GM12872 (cell line): Measurements from ENCODE around the gene WWOX.

Experiments used
- TF ChIP-seq, protein P1 (sequence below): IDR thresholded peaks from 3 replicates; pipeline ENCODE4 v1.5.1; 2011; ENCODE audit warnings: low read depth, mild to moderate bottlenecking, low read length, moderate library complexity; ENCODE audit not compliant: insufficient read depth

Gene WWOX

DNA sequence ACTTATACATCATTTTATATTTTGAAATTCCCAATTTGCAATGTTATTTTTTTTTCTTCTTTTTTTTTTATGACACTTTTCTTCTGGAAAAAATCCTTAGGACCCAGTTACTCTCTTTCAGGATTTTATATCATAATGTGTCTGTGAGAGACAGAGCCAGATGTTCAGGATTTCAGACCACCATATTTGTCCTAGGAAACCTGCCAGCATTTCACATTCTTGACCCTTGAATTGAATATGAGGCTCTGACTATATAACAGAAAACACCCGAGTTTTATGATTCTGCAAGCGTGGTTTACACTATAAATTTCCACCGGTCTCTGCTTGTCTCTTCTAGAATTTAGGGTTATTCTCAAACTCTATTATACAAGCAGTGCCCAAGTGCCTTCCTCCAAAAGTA lies 621.0 kb downstream of the WWOX start:
- TF ChIP-seq, protein P1, sequence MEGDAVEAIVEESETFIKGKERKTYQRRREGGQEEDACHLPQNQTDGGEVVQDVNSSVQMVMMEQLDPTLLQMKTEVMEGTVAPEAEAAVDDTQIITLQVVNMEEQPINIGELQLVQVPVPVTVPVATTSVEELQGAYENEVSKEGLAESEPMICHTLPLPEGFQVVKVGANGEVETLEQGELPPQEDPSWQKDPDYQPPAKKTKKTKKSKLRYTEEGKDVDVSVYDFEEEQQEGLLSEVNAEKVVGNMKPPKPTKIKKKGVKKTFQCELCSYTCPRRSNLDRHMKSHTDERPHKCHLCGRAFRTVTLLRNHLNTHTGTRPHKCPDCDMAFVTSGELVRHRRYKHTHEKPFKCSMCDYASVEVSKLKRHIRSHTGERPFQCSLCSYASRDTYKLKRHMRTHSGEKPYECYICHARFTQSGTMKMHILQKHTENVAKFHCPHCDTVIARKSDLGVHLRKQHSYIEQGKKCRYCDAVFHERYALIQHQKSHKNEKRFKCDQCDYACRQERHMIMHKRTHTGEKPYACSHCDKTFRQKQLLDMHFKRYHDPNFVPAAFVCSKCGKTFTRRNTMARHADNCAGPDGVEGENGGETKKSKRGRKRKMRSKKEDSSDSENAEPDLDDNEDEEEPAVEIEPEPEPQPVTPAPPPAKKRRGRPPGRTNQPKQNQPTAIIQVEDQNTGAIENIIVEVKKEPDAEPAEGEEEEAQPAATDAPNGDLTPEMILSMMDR = no peak

DNA sequence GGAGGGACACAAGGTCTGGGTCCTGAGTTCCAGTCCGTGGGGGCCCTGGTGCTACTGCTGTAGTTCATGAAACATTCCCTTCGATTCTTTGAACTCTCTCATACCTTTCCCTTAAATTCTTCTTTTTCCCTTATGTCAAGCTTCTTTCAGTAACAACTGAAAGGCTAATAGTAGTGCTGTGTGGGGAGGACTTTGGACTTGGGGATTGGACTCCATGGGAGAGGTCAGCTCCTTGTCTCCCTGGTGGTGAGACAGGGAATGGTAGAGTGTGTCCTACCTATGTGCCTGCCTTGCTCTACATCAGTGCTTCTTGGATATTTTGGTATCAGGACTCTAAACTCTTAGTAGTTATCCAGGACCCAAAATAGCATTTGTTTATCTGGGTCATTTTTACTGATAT lies 628.1 kb downstream of the WWOX start:
- TF ChIP-seq, protein P1 = no peak

DNA sequence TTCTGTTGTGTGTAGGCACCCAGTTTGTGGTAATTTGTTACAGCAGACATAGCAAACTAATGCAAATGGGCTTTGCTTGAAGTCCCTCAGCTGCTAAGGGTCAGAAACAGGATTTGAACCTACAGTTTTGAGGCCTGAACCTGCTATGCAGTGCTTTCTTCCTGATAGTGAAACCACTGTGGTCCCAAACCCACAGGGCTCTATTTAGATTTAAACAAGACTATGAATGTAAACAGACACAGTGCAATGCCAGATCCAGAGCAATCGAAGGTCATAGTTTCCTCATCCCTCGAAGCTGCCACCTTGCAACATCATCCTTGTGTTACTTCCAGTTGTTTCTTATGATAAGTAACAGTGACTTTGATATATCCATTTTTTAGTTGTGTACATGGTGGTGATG lies 630.2 kb downstream of the WWOX start:
- TF ChIP-seq, protein P1 = no peak

DNA sequence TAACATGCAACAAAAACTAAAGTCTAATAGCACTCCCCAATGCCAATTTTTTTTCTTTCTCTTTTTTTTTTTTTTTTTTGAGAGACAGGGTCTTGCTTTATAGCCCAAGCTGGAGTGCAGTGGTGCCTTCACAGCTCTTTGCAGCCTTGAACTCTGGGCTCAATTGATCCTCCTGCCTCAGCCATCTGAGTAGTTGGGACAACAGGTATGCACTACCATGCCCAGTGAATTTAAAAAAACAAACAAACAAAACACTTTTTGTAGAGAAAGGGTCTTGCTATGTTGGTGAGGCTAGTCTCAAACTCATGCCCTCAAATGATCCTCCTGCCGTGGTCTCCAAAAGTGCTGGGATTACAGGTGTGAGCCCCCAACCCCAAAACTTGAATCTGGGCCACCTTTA lies 632.3 kb downstream of the WWOX start:
- TF ChIP-seq, protein P1 = no peak

DNA sequence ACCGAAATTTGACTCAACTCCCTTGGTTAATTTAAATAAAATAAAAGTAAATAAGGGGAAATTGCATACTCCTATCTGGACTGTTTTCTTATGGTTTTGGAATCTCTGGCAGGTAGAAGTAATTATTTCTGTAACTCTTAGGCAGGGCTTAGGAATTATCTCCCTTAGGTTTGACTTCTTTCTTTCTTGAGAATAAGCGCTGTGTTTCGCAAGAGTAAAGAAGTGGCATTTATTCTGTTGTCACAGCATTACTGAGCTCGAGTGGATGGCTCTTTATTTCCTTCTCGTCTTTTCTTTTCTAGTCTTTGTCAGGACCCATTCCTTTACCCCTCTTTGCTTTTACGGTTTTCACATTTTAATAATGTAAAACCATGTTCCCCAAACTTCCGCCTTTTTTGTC lies 633.2 kb downstream of the WWOX start:
- TF ChIP-seq, protein P1 = no peak

DNA sequence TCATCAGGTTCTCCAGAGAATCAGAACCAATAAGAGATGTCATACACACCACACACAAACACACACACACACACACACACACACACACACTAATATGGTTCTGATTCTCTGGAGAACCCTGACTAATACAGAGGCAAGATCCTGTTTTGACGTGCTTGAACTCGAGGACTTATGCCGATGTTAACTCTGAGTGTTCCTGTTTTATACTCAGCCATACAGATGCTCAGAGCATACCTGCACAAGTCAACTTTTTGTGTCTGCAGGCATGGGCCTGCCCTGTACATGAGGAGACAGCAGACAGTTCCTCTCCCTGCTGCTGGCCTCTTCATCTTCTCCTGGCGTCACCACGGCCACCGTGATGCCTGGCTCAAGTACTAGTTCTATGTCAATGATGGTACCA lies 635.9 kb downstream of the WWOX start:
- TF ChIP-seq, protein P1 = no peak

DNA sequence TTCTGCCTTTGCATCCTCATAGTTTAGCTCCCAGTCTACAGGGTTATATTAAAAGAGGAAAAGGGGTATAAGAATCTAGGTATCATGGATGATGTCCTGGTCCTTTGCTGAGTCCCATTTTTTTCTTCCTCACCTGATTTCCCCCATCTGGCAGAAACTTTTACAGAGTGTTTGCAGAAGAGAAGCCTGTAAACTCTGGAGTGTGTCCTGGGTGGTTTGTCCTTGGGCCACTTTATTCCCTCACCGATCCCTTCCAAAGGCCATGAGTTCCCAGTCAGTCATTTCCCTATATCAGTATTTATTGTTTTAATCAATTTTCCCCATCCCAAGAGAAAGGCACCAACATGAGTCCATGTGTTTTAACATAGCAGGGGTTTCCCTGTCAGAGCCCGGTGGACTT lies 638.2 kb downstream of the WWOX start:
- TF ChIP-seq, protein P1 = no peak

DNA sequence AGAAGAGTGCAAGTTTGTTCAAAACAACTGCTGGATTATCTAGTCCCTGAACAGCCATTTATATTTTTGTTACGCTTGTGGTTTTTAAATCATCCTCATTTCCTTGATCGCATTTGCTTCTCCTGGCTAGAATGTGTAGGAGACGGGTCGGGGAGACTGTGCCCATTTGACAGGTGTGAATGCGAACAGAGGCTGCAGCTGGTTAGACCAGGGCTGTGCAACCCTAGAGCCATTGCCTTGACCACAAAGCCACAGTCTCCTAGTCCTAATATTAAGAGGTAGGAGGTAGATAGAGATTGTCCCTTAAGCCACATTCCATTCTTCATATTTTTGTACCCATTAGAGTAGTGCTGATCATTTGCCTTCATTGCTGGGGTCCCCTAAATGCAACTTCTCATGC lies 639.1 kb downstream of the WWOX start:
- TF ChIP-seq, protein P1 = no peak
